HepG2 (cell line): ENCODE data around the gene CHADL. TPM values are rescaled to one million over a fixed set of nuclear protein-coding genes. Genes with fewer than 3 reads are reported as not detected.

ENCODE experiments used
- BHLHE40 ChIP-seq: IDR thresholded peaks from 2 replicates; pipeline ENCODE4 v1.6.1; 2011; ENCODE audit warnings: low read length, improper control_type of control experiment
- HNRNPK ChIP-seq: fragments of 200-400 bp; formaldehyde crosslinking; IDR thresholded peaks from 2 replicates; pipeline ENCODE4 v1.6.1; 2018; ENCODE audit warnings: low read length, low read depth, moderate library complexity, mild to moderate bottlenecking; ENCODE audit not compliant: poor library complexity, severe bottlenecking
- IRF2 ChIP-seq: IDR thresholded peaks from 2 replicates; pipeline ENCODE4 v1.6.1; 2018; ENCODE audit warnings: missing genetic modification reagents, missing compliant biosample characterization
- JARID2 ChIP-seq: sonication (generic); formaldehyde crosslinking; IDR thresholded peaks from 2 replicates; pipeline ENCODE4 v1.8.1; 2023; ENCODE audit warnings: missing genetic modification reagents, inconsistent platforms; ENCODE audit not compliant: insufficient replicate concordance
- NBN ChIP-seq: fragments of 450-650 bp; conservative IDR thresholded peaks from 2 replicates; pipeline ENCODE4 v1.6.1; 2017
- NFE2L2 ChIP-seq: fragments of 150-350 bp; IDR thresholded peaks from 2 replicates; pipeline ENCODE4 v1.6.1; 2014; ENCODE audit warnings: low read length
- RARG ChIP-seq: sonication (generic); formaldehyde crosslinking; IDR thresholded peaks from 2 replicates; pipeline ENCODE4 v1.4.0; 2020; ENCODE audit warnings: low read depth, mild to moderate bottlenecking, missing genetic modification reagents
- SATB2 ChIP-seq: sonication (generic); formaldehyde crosslinking; IDR thresholded peaks from 2 replicates; pipeline ENCODE4 v1.5.0; 2020; ENCODE audit warnings: missing genetic modification reagents
- SMARCE1 ChIP-seq: fragments of 450-650 bp; IDR thresholded peaks from 2 replicates; pipeline ENCODE4 v1.6.1; 2017; ENCODE audit warnings: borderline replicate concordance
- SRSF4 ChIP-seq: fragments of 200-400 bp; formaldehyde crosslinking; IDR thresholded peaks from one replicate; pipeline ENCODE4 v1.6.1; 2018; ENCODE audit warnings: mild to moderate bottlenecking, low read depth, low read length, moderate library complexity; ENCODE audit not compliant: poor library complexity, severe bottlenecking
- ZNF225 ChIP-seq: sonication (generic); formaldehyde crosslinking; IDR thresholded peaks from 2 replicates; pipeline ENCODE4 v1.4.0; 2020; ENCODE audit warnings: mild to moderate bottlenecking, missing genetic modification reagents
- ZNF264 ChIP-seq: sonication (generic); formaldehyde crosslinking; IDR thresholded peaks from 2 replicates; pipeline ENCODE4 v1.4.0; 2020; ENCODE audit warnings: missing genetic modification reagents
- ZNF337 ChIP-seq: sonication (generic); formaldehyde crosslinking; IDR thresholded peaks from 2 replicates; pipeline ENCODE4 v1.5.1; 2020; ENCODE audit warnings: missing genetic modification reagents, low read depth, mild to moderate bottlenecking, borderline replicate concordance
- ZNF569 ChIP-seq: sonication (generic); formaldehyde crosslinking; IDR thresholded peaks from 2 replicates; pipeline ENCODE4 v1.5.0; 2020; ENCODE audit warnings: mild to moderate bottlenecking, missing genetic modification reagents, moderate library complexity, borderline replicate concordance
- ZNF570 ChIP-seq: sonication (generic); formaldehyde crosslinking; IDR thresholded peaks from 2 replicates; pipeline ENCODE4 v1.4.0; 2020; ENCODE audit warnings: mild to moderate bottlenecking, missing genetic modification reagents, borderline replicate concordance
- ZNF572 ChIP-seq: sonication (generic); formaldehyde crosslinking; IDR thresholded peaks from 2 replicates; pipeline ENCODE4 v1.5.1; 2020; ENCODE audit warnings: mild to moderate bottlenecking, missing genetic modification reagents
- ZNF589 ChIP-seq: sonication (generic); formaldehyde crosslinking; conservative IDR thresholded peaks from 2 replicates; pipeline ENCODE4 v1.8.0; 2022; ENCODE audit warnings: mild to moderate bottlenecking, moderate library complexity, missing genetic modification reagents
- ZNF644 ChIP-seq: IDR thresholded peaks from 2 replicates; pipeline ENCODE4 v1.6.1; 2016; ENCODE audit warnings: low read depth
- ZNF660 ChIP-seq: sonication (generic); formaldehyde crosslinking; IDR thresholded peaks from 2 replicates; pipeline ENCODE4 v1.5.1; 2020; ENCODE audit warnings: mild to moderate bottlenecking, low read depth, missing genetic modification reagents, borderline replicate concordance
- ZNF775 ChIP-seq: sonication (generic); formaldehyde crosslinking; IDR thresholded peaks from 2 replicates; pipeline ENCODE4 v1.4.0; 2020; ENCODE audit warnings: missing genetic modification reagents, mild to moderate bottlenecking, moderate library complexity, borderline replicate concordance
- polyA plus RNA-seq, 8 experiments: library from polyadenylated mRNA; depleted of rRNA in 3 of 8; stranded (reverse) in 7 of 8; unstranded in 1 of 8; fragments of >200 nt; fragmentation: Illumina TruSeq in 4 of 8; extraction: Trizol in 4 of 8; gene quantifications; 2 replicates each; pipeline versions ENCODE4 v1.2.1 to v1.2.3, GENCODE V29; 2011 to 2016; ENCODE audit warnings: low read depth in 4 of 8, missing spikeins in 1 of 8, mixed read lengths in 1 of 8; ENCODE audit not compliant: insufficient read depth in 1 of 8
- total RNA-seq, 5 experiments: library from RNA; depleted of rRNA; stranded (reverse); fragments of >200 nt; fragmentation: Illumina TruSeq; extraction: Trizol; gene quantifications; 2 replicates each; pipeline ENCODE4 v1.2.3, GENCODE V29; 2016; ENCODE audit warnings: low read depth in 1 of 5
- TF ChIP-seq, protein P1 (sequence below): sonication (generic); formaldehyde crosslinking; IDR thresholded peaks from 2 replicates; pipeline ENCODE4 v1.4.0; 2020; ENCODE audit warnings: missing genetic modification reagents
- TF ChIP-seq, protein P2 (sequence below): IDR thresholded peaks from 2 replicates; pipeline ENCODE4 v1.6.1; 2012; ENCODE audit warnings: low read length, improper control_type of control experiment

Gene CHADL
- total and polyA plus RNA-seq, 2 of the 13 experiments (the other 11 are each of a cell fraction or from before 2014, with no cell fraction given) = 2.8 to 8.1 TPM

DNA sequence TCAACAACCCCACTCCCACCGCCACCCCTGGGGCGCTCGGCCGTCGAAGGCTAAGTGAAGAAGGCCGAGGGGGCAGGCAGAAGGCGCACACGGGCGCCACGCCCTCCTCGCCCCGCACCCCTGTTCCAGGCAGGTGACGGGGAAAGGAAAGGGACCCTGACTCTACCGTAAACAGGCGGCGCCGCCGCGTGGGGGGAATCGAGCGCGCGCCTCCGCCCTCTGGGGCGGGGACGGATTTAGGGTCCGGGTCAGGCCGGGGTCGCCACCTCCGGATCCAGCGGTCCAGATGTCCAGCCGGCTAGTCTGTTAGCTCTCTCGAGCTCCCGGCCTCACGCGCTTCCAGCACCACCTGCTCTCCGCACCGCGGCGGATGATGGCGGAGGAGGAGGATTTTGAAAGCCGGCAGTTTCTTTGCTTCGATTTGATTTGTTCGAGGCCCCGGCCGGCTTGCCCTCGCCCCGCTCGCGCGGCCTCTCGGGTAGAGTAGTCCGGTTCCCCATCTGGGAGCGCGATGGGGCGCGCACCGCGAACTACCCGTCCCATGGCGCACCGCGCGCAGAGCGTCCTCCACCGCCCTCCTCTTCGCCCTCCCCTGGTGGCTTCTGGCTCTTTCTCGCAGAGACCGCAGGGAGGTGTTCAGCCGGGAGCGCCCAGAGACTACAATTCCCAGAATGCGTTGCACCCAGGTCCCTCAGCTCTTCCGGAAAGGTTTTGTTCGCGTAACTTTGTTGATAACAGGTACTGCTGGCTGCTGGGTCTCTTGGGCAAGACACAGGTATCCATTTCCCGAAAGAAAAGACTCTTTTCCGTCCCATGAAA is 45.3 kb upstream of the CHADL start, which contains the start of gene RANGAP1 (continued):
- TF ChIP-seq, protein P1, sequence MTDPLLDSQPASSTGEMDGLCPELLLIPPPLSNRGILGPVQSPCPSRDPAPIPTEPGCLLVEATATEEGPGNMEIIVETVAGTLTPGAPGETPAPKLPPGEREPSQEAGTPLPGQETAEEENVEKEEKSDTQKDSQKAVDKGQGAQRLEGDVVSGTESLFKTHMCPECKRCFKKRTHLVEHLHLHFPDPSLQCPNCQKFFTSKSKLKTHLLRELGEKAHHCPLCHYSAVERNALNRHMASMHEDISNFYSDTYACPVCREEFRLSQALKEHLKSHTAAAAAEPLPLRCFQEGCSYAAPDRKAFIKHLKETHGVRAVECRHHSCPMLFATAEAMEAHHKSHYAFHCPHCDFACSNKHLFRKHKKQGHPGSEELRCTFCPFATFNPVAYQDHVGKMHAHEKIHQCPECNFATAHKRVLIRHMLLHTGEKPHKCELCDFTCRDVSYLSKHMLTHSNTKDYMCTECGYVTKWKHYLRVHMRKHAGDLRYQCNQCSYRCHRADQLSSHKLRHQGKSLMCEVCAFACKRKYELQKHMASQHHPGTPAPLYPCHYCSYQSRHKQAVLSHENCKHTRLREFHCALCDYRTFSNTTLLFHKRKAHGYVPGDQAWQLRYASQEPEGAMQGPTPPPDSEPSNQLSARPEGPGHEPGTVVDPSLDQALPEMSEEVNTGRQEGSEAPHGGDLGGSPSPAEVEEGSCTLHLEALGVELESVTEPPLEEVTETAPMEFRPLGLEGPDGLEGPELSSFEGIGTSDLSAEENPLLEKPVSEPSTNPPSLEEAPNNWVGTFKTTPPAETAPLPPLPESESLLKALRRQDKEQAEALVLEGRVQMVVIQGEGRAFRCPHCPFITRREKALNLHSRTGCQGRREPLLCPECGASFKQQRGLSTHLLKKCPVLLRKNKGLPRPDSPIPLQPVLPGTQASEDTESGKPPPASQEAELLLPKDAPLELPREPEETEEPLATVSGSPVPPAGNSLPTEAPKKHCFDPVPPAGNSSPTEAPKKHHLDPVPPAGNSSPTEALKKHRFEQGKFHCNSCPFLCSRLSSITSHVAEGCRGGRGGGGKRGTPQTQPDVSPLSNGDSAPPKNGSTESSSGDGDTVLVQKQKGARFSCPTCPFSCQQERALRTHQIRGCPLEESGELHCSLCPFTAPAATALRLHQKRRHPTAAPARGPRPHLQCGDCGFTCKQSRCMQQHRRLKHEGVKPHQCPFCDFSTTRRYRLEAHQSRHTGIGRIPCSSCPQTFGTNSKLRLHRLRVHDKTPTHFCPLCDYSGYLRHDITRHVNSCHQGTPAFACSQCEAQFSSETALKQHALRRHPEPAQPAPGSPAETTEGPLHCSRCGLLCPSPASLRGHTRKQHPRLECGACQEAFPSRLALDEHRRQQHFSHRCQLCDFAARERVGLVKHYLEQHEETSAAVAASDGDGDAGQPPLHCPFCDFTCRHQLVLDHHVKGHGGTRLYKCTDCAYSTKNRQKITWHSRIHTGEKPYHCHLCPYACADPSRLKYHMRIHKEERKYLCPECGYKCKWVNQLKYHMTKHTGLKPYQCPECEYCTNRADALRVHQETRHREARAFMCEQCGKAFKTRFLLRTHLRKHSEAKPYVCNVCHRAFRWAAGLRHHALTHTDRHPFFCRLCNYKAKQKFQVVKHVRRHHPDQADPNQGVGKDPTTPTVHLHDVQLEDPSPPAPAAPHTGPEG (CRISPR knock-in tag) = peak; percentile 18; the same call in 1 of the 2 replicates
- no peak for TF ChIP-seq SRSF4
- TF ChIP-seq HNRNPK = peak; percentile 40
- TF ChIP-seq ZNF569 (CRISPR knock-in tag) = no peak
- TF ChIP-seq BHLHE40 = no peak
- TF ChIP-seq ZNF337 (CRISPR knock-in tag) = no peak
- TF ChIP-seq ZNF644 (CRISPR knock-in tag) = no peak
- TF ChIP-seq SATB2 (CRISPR knock-in tag) = no peak
- no peak for TF ChIP-seq NBN
- TF ChIP-seq ZNF775 (CRISPR knock-in tag) = no peak
- no peak for TF ChIP-seq JARID2
- TF ChIP-seq ZNF572 = no peak
- no peak; the same call in 1 of the 2 replicates for TF ChIP-seq IRF2 (CRISPR knock-in tag)
- no peak for TF ChIP-seq NFE2L2
- no peak for TF ChIP-seq ZNF570 (CRISPR knock-in tag)
- TF ChIP-seq, protein P2, sequence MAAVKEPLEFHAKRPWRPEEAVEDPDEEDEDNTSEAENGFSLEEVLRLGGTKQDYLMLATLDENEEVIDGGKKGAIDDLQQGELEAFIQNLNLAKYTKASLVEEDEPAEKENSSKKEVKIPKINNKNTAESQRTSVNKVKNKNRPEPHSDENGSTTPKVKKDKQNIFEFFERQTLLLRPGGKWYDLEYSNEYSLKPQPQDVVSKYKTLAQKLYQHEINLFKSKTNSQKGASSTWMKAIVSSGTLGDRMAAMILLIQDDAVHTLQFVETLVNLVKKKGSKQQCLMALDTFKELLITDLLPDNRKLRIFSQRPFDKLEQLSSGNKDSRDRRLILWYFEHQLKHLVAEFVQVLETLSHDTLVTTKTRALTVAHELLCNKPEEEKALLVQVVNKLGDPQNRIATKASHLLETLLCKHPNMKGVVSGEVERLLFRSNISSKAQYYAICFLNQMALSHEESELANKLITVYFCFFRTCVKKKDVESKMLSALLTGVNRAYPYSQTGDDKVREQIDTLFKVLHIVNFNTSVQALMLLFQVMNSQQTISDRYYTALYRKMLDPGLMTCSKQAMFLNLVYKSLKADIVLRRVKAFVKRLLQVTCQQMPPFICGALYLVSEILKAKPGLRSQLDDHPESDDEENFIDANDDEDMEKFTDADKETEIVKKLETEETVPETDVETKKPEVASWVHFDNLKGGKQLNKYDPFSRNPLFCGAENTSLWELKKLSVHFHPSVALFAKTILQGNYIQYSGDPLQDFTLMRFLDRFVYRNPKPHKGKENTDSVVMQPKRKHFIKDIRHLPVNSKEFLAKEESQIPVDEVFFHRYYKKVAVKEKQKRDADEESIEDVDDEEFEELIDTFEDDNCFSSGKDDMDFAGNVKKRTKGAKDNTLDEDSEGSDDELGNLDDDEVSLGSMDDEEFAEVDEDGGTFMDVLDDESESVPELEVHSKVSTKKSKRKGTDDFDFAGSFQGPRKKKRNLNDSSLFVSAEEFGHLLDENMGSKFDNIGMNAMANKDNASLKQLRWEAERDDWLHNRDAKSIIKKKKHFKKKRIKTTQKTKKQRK = no peak
- no peak for TF ChIP-seq RARG (CRISPR knock-in tag)
- no peak for TF ChIP-seq ZNF225 (CRISPR knock-in tag)
- no peak for TF ChIP-seq ZNF660 (CRISPR knock-in tag)
- no peak for TF ChIP-seq SMARCE1
- no peak for TF ChIP-seq ZNF264 (CRISPR knock-in tag)
- no peak for TF ChIP-seq ZNF589
